GM18520 (cell line): ENCODE data around the gene ARSB.

Source experiments
- ATAC-seq: cut with Tn5 transposase; IDR thresholded peaks from one replicate; pipeline ENCODE4 v1.9.1; 2021; ENCODE audit not compliant: unreplicated experiment

Gene ARSB

GRCh38 chr5:78730300-78731094 lies 254.6 kb downstream of the ARSB start:
- no peak for ATAC-seq

GRCh38 chr5:78727786-78728761 lies 257.0 kb downstream of the ARSB start:
- ATAC-seq, result peak; percentile 81
